ENCODE results near the gene ERFE. TPM values are rescaled to one million over a fixed set of nuclear protein-coding genes. Genes with fewer than 3 reads are reported as not detected.

The ERFE gene
- total and polyA plus RNA-seq, 2 of the 13 experiments (the other 11 are each of a cell fraction or from before 2014, with no cell fraction given), result 0.09 TPM; not detected in 1

GRCh38 chr2:238144262-238144661 is 14.5 kb upstream of the ERFE start:
- no peak overlapping the region for H3K9ac ChIP-seq (ENCODE audit: insufficient read depth, low read depth, low read length)
- no peak for TF ChIP-seq ZNF432 (CRISPR knock-in tag; IDR thresholded peaks at IDR 0.05; ENCODE audit: borderline replicate concordance)
- no peak for TF ChIP-seq PAF1 (CRISPR knock-in tag; IDR thresholded peaks at IDR 0.05)
- no peak for TF ChIP-seq HOXA3 (CRISPR knock-in tag; IDR thresholded peaks at IDR 0.05)
- TF ChIP-seq, protein P1, sequence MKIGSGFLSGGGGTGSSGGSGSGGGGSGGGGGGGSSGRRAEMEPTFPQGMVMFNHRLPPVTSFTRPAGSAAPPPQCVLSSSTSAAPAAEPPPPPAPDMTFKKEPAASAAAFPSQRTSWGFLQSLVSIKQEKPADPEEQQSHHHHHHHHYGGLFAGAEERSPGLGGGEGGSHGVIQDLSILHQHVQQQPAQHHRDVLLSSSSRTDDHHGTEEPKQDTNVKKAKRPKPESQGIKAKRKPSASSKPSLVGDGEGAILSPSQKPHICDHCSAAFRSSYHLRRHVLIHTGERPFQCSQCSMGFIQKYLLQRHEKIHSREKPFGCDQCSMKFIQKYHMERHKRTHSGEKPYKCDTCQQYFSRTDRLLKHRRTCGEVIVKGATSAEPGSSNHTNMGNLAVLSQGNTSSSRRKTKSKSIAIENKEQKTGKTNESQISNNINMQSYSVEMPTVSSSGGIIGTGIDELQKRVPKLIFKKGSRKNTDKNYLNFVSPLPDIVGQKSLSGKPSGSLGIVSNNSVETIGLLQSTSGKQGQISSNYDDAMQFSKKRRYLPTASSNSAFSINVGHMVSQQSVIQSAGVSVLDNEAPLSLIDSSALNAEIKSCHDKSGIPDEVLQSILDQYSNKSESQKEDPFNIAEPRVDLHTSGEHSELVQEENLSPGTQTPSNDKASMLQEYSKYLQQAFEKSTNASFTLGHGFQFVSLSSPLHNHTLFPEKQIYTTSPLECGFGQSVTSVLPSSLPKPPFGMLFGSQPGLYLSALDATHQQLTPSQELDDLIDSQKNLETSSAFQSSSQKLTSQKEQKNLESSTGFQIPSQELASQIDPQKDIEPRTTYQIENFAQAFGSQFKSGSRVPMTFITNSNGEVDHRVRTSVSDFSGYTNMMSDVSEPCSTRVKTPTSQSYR (CRISPR knock-in tag; IDR thresholded peaks at IDR 0.05; ENCODE audit: borderline replicate concordance), result no peak
- no peak for TF ChIP-seq SRF (IDR thresholded peaks at IDR 0.05; ENCODE audit: low read depth, low read length)
- TF ChIP-seq MATR3 (CRISPR knock-in tag; IDR thresholded peaks at IDR 0.05), result no peak
- TF ChIP-seq REL (CRISPR knock-in tag; conservative IDR thresholded peaks at IDR 0.05), result no peak
- no peak for TF ChIP-seq PCBP1 (IDR thresholded peaks at IDR 0.05; ENCODE audit: borderline replicate concordance, low read depth, low read length)
- TF ChIP-seq, protein P2, sequence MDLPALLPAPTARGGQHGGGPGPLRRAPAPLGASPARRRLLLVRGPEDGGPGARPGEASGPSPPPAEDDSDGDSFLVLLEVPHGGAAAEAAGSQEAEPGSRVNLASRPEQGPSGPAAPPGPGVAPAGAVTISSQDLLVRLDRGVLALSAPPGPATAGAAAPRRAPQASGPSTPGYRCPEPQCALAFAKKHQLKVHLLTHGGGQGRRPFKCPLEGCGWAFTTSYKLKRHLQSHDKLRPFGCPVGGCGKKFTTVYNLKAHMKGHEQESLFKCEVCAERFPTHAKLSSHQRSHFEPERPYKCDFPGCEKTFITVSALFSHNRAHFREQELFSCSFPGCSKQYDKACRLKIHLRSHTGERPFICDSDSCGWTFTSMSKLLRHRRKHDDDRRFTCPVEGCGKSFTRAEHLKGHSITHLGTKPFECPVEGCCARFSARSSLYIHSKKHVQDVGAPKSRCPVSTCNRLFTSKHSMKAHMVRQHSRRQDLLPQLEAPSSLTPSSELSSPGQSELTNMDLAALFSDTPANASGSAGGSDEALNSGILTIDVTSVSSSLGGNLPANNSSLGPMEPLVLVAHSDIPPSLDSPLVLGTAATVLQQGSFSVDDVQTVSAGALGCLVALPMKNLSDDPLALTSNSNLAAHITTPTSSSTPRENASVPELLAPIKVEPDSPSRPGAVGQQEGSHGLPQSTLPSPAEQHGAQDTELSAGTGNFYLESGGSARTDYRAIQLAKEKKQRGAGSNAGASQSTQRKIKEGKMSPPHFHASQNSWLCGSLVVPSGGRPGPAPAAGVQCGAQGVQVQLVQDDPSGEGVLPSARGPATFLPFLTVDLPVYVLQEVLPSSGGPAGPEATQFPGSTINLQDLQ (CRISPR knock-in tag; IDR thresholded peaks at IDR 0.05), result no peak
- POLR2A ChIA-PET, result no interaction called here
- H3K27me3 ChIP-seq (ENCODE audit: control insufficient read depth in 1 of 2, insufficient read depth in 2 of 2, low read length in 2 of 2), result peaks cover 19 to 62% of the 10 kb centered on the region in 2 experiments
- FAIRE-seq (no peak), ATAC-seq (no peak), DNase-seq (ENCODE audit: low spot score) (no peak)
- H3K79me2 ChIP-seq (ENCODE audit: insufficient read depth, low read length), result no peaks in the 10 kb centered on the region
- no peaks in the 10 kb centered on the region for H4K20me1 ChIP-seq (ENCODE audit: insufficient read depth, low read length)
- peaks cover 28% of the 10 kb centered on the region for H3K4me1 ChIP-seq (ENCODE audit: insufficient read depth, low read length)
- CTCF ChIA-PET (ENCODE audit: low intra/inter-chr PET ratio, low total read pairs), result no interaction called here
- H3K9me3 ChIP-seq (ENCODE audit: low read length), result no peaks in the 10 kb centered on the region
- in situ Hi-C loops (cut with HindIII; ENCODE audit: extremely low pct_ligation_motif_present, low pct_unique_long_range_greater_than_20kb), result no loop called here
- intact Hi-C loops (cut with micrococcal nuclease; ENCODE audit: unreplicated experiment), result no loop called here
- no peak overlapping the region for H2AFZ ChIP-seq (ENCODE audit: low read length)
- H3K27ac ChIP-seq (ENCODE audit: extremely low read length, insufficient read depth, low read length), result no peak overlapping the region
- no TSS peak for BruUV-seq (replicated peaks)
- WGBS (ENCODE audit: low lambda C conversion rate), result 27% methylated on average over 4 of the region's 5 CpGs
- no peak overlapping the region for H3K4me3 ChIP-seq (replicated peaks in 1 of 3; ENCODE audit: insufficient read depth in 1 of 3, low read depth in 2 of 3, low read length in 3 of 3)
- H3K36me3 ChIP-seq (replicated peaks in 1 of 2; ENCODE audit: control insufficient read depth in 1 of 2, insufficient read depth in 2 of 2, low read length in 2 of 2), result no peaks in the 10 kb centered on the region
- H3K4me2 ChIP-seq (ENCODE audit: low read depth, low read length), result no peak overlapping the region

Data from HepG2 (cell line).